T-helper 9 cell (primary cell): ENCODE data around the gene RCAN3.
A peak's percentile ranks its signal among the peaks of the same experiment; 100 is the strongest.
"Not testable (repeated sequence)": the region's sequence is repeated elsewhere in the genome, so short reads cannot be mapped to it uniquely, and the experiment has no call there.

Experiments
- DNase-seq: peaks from one replicate; pipeline ENCODE4 v3.0.0-alpha.2; 2020
- total RNA-seq, 2 donors: gene quantifications; one replicate each; lab custom pipeline; 2026; lab: John Stamatoyannopoulos, UW

RCAN3 gene
- 381 to 525 reads per million in 2 donors for total RNA-seq

- peak; percentile 78 for DNase-seq
These were observed at the start of gene RCAN3 for GRCh38 chr1:24502709-24503058. Gene RCAN3 (plus strand): TSS chr1:24502836. CDS start chr1:24514373, 11,537 bp downstream.

- no peak for DNase-seq
These were observed 49.6 kb upstream of the RCAN3 start for GRCh38 chr1:24452922-24453485.

DNA sequence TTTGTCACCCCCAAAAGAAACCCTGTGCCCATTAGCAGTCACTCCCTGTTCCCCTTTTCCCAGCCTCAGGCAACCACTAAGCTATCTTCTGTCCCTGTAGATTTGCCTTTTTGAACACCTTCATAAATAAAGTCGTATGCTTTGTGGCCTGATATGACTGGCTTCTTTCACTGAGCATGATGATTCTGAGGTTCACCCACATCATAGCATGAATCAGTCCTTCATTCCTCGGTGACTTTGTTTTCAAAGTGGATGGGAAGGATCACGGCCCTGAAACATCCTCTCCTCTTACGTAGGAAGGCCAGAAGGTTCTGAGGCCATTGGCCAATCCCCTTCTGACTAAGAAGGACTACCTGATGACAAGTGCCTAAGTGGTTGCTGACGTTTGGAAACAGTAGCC, 48.0 kb upstream of the RCAN3 start:
- no peak for DNase-seq

GRCh38 chr1:24455272-24455671, 47.4 kb upstream of the RCAN3 start:
- no peak for DNase-seq

GRCh38 chr1:24457866-24458265, 44.8 kb upstream of the RCAN3 start:
- DNase-seq = no peak

DNA sequence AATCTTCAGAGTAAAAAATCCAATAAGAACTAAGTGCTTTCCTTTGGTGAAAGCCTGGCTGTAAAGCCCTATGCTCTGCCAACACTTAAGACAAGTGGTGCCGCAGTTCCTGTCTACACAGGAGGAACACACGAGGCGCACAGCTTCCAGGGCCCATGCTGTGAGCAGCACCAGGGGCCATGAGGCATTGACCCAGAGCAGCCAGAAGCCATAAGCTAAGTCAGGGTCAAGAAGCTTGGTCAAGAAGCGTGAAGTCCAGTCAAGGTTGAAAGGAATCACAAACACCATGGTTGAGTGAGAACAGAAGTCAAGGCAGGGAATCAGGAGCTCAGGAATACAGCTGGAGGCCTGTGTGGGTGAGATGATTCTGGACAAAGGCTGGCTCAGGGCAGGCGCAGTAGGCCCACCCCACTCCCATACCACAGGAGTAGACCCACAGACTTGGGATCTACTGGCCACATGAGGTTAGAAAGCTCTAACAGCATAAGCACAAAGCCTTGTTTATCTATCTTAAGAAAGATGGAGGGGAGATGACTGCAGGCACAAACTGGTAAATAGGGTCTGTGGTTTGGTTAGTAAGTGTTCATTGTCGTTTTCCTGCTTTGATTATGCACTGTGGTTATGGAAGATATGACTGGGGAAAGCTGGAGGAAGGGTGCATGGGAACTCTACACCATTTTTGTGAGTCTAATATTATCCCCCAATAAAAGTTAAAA, 42.9 kb upstream of the RCAN3 start:
- DNase-seq = no peak

DNA sequence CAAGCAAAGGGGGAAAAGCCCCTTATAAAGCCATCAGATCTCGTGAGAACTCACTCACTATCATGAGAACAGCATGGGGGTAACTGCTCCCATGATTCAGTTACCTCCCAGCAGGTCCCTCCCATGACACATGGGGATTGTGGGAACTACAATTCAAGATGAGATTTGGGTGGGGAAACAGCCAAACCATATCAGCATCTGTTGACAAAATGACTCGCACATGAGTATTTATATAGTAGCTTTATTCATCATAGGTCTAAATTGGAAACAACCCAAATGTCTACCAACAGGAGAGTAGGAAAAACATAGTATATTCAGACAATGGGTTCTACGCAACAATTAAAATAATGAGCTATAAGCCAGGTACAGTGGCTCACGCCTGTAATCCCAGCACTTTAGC, 40.5 kb upstream of the RCAN3 start:
- not testable (repeated sequence) for DNase-seq

DNA sequence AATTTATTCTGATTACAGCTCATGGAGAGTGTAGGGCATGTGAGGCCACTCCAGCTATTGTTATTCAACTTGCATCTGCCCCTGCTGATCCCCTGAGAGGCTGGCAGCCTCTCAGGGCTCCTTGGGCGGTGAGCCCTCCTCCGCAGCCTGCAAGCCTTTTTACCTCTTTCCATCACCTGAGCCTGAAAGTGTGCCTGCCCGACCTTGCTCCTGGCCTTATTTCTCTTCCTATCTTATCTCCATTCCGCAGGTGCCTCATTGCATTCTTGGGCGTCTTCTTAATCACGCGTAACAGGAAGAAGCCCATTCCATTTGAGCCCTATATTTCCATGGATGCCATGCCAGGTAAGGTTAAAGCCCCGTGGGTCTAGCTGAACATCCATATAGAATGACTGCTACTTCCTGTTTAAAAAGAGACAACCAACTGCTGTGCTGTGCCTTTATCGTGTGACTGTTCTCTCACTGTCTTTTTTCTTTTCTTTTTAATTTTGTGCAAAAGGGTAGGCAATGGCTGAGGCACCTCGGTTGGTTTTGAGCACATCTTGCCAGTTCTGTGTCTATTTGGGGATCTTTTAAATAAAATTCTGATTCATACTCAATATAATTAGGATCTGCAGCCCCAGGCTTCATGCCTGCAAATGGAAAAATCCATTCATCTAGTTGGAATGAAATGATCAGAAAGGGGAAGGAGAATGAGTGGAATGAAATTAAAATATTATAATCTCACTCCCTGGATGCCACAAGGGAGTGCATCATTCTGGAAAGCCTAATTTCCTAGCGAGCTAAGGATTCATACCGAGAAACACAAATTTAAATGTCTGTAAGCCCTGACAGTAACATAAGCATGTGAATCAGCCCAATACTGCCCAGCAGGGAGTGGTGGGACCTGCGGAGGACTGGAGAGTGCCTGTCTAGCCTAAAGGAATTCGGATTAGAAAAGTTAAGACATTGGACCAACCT, 38.6 kb upstream of the RCAN3 start:
- DNase-seq = no peak

DNA sequence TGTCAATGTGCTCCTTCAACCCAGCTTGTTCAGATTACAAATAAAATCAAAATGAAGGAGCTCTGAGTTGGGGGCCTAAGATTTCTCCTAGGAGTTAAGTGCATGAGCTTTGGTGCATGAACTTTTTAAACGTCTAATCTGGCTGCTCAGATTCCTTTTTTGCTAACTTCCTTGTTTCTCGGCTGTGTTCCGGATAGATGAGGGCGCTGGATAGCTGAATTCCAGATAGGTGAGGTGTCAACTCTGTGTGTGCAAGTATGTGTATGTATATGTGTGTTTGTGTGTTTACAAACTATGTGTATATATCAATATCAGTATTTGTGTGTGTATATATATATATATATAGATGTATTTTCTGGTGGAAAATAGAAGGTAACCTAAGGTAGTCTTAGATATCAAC, 37.5 kb upstream of the RCAN3 start:
- DNase-seq = no peak

GRCh38 chr1:24465638-24466037, 37.0 kb upstream of the RCAN3 start:
- no peak for DNase-seq

DNA sequence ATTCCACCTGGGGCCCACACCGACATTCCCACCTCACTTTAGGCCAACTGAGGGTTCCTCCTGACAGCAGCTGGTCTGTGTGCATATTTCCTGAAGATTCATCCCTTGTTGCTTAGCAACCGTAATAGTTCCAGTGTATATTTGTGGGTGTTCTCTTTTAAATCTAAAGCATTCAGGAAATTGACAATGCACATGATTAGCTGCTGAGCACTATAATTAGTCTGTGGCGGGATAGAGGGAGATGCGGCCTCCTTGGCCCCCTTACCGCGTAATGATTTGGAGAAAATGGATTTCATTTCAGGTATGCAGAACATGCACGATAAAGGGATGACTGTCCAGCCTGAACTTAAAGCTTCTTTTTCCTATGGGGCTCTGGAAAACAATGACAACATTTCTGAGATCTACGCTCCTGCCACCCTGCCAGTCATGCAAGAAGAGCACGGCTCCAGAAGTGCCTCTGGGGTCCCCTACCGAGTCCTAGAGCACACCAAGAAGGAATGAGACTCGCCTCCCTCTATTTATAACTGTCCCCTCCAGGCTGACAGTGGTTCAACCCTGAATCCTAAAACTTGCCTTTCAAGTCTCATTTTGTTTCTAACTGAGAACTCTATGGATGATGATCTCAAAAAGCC, 33.8 kb upstream of the RCAN3 start:
- DNase-seq = no peak

DNA sequence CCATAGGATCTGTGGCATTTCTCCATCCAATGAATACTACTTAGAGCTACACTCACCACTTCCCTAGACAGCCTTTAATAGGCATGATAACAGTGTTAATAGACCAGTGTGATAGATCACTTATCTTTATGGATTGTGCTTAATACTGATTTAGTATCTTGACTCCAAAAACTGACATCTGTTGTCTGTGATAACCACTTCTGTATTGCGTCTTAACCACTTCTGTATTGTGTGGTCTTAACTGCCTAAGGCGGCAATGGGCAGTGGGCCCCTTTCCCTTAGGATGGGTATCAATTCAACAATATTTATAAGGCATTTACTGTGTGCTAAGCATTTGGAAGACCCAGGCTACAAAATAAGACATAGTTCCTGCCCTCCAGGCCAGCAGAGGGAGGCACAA, 32.0 kb upstream of the RCAN3 start:
- DNase-seq = no peak

DNA sequence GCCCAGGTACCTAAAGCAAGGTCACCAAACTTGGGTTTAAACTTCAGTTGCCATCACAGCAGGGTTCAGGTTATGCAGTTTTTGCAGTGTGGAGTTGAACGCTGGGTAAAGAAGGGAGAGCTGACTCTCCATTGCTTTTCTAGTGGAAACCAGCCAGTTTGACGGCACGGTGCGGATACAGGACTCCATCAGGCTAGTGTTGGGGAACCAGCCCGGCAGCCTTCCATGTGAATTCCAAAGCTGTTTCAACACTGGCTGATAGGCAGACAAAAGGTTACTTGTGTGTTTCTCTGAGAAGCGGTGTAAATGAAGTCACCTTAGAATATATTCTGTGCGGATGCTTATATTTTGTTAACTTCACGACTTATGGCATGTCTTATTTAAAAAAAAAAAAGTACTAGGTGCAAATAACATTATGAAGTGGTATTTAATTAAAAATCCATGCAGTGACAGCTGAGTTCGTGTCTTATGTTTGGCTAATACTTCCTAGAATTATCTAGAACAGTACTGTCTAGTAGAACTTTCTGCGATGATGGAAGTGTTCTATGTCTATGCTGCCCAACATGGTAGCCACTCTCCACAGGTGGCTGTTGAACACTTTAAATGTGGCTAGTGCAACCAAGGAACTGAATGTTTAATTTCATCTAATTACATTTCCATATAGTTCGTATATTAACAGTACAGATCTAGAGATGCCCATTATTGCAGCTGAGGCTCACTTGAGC, 29.9 kb upstream of the RCAN3 start:
- DNase-seq = no peak

DNA sequence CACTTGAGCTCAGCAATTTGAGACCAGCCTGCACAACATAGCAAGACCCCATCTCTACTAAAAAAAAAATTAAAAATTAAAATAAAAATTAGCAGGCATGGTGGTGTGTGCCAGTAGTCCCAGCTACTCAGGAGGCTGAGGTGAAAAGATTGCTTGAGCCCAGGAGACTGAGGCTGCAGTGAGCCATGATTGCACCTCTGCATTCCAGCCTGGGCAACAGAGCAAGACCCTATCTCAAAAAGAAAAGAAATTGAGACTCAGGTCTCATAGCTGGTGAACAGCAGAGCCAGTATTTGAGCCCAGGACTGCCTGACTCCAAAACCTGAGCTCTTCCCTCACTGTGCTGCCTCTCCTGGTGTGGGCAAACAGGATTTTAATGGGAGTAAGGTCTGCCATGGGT, 28.4 kb upstream of the RCAN3 start:
- no peak for DNase-seq

DNA sequence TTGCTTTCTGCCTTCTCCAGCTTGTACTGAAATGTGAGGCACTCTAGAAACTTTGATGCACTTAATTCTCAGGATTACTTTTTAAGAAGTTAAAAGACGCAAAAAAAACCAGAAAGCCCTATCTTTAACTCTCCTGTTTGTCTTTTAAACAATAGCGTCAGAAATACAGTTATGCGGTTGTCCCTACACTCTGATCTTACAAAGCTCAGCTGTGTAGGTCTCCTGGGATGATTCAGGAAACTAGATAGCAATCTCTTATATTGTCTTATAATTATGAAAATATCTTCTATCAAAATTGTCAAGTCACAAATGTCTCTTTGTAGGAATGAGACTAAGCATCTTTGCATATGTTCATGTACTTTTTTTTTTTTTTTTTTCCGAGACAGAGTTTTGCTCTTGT, 26.9 kb upstream of the RCAN3 start:
- DNase-seq = no peak

DNA sequence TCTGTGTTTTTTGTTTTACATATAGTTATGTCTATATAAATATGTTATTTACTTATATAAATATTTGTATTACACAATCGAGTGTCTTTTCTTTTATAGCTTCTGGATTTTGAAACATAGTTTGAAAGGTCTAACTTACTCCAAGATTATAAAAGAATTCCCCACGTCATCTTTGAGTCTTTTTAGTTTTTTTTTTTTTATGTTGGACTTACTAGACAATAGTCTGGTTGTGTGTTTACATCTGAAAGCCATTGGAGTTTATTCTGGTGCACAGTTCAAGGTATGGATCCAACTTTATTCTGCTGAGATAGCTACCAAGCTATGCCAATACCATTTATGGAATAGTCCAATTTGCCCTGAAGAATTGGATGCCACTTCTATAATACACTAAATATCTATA, 26.1 kb upstream of the RCAN3 start:
- DNase-seq = no peak

GRCh38 chr1:24477309-24477708, 25.3 kb upstream of the RCAN3 start:
- DNase-seq = no peak

DNA sequence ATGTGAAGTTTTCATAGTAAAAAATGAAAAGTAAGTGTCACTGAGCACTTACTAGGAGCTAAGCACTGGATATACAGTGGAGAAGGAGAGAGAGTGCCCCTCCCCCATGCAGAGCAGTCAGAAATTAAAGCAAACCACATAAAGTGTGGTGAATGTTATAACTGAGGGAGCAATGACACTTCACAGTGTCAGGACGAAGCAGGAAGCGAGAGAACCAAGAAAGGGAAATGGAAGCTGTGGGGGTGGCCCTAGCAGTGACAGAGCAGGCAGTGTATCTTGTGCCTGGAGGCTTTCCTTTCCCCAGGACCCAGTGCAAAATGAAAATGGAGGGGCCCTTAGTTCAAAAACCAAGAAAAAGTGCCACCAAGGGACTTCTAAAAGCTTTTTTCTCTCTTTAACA, 21.5 kb upstream of the RCAN3 start:
- DNase-seq = no peak

GRCh38 chr1:24481843-24482610, 20.6 kb upstream of the RCAN3 start:
- DNase-seq = no peak

- DNase-seq = no peak
These were observed 19.2 kb upstream of the RCAN3 start for GRCh38 chr1:24483441-24483840.

DNA sequence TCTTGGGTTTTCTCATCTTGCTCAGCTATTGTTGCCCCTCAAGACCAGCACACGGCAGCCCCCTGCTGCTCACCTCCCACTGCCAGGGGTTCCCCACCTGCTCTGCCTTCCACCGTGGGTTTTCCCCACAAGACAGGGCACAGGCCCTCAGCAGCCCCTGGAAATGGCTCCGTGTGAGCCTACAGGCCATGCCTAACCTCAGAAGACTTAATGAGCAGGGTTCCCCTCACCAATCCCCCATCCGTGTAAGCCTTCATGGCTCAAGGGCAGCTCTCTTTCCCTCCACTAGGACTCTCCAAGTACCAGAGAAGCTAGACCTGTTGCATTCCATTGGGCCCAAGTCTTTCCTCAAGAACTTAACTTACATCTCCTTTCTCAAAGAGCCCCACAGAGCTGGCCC, 18.4 kb upstream of the RCAN3 start:
- no peak for DNase-seq
